GM23248 (cell line): ENCODE results near the gene P3H4. TPM values are rescaled to one million over a fixed set of nuclear protein-coding genes. Genes with fewer than 3 reads are reported as not detected.
A peak's percentile ranks its signal among the peaks of the same experiment; 100 is the strongest.

Experiments
- DNase-seq: peaks from one replicate; pipeline ENCODE4 v3.0.0-alpha.2; 2015
- H2AFZ ChIP-seq: fragments of 200-600 bp; sonication (generic); 2 replicates; pipeline ENCODE4 v1.6.1; 2016; ENCODE audit warnings: antibody characterized with exemption
- H3F3A ChIP-seq: fragments of 200-600 bp; sonication (generic); 2 replicates; pipeline ENCODE4 v1.6.1; 2016; ENCODE audit warnings: mild to moderate bottlenecking, antibody characterized with exemption, mixed run types; ENCODE audit not compliant: insufficient read depth
- H3K27ac ChIP-seq: fragments of 200-600 bp; sonication (generic); 2 replicates; pipeline ENCODE4 v1.5.1; 2016; ENCODE audit warnings: mild to moderate bottlenecking
- H3K27me3 ChIP-seq: fragments of 200-600 bp; sonication (generic); replicated peaks from 2 replicates; pipeline ENCODE4 v1.6.1; 2016; ENCODE audit warnings: mild to moderate bottlenecking; ENCODE audit not compliant: insufficient read depth
- H3K36me3 ChIP-seq: fragments of 200-600 bp; sonication (generic); 2 replicates; pipeline ENCODE4 v1.6.1; 2016; ENCODE audit warnings: low read depth, mild to moderate bottlenecking
- H3K4me1 ChIP-seq: fragments of 200-600 bp; sonication (generic); 2 replicates; pipeline ENCODE4 v1.6.1; 2016; ENCODE audit warnings: mild to moderate bottlenecking; ENCODE audit not compliant: insufficient read depth
- H3K4me2 ChIP-seq: fragments of 200-600 bp; sonication (generic); one replicate; pipeline ENCODE4 v1.6.1; 2016; ENCODE audit warnings: mild to moderate bottlenecking; ENCODE audit not compliant: unreplicated experiment
- H3K4me3 ChIP-seq: fragments of 200-600 bp; sonication (generic); 2 replicates; pipeline ENCODE4 v1.5.1; 2016; ENCODE audit warnings: mild to moderate bottlenecking
- H3K79me2 ChIP-seq: fragments of 200-600 bp; sonication (generic); 2 replicates; pipeline ENCODE4 v1.6.1; 2016; ENCODE audit warnings: mild to moderate bottlenecking; ENCODE audit not compliant: insufficient read depth
- H3K9ac ChIP-seq: fragments of 200-600 bp; sonication (generic); 2 replicates; pipeline ENCODE4 v1.6.1; 2016; ENCODE audit warnings: mild to moderate bottlenecking
- H3K9me2 ChIP-seq: fragments of 200-600 bp; sonication (generic); 2 replicates; pipeline ENCODE4 v1.6.1; 2016; ENCODE audit warnings: mixed run types, mild to moderate bottlenecking, moderate library complexity; ENCODE audit not compliant: insufficient read depth
- H3K9me3 ChIP-seq: fragments of 200-600 bp; sonication (generic); one replicate; pipeline ENCODE4 v1.6.1; 2017; ENCODE audit warnings: low read depth
- H4K20me1 ChIP-seq: fragments of 200-600 bp; sonication (generic); 2 replicates; pipeline ENCODE4 v1.6.0; 2016; ENCODE audit not compliant: insufficient read depth
- EZH2 ChIP-seq: fragments of 200-600 bp; sonication (generic); IDR thresholded peaks from 2 replicates; pipeline ENCODE4 v1.6.1; 2018; ENCODE audit warnings: antibody characterized with exemption, mild to moderate bottlenecking; ENCODE audit not compliant: insufficient read depth, poor library complexity, severe bottlenecking
- EZH2phosphoT487 ChIP-seq: fragments of 200-600 bp; sonication (generic); IDR thresholded peaks from 2 replicates; pipeline ENCODE4 v1.6.1; 2018; ENCODE audit warnings: antibody characterized with exemption, moderate library complexity, mild to moderate bottlenecking, low read depth; ENCODE audit not compliant: insufficient read depth
- WGBS, 2 experiments: methylation state at CpG; one replicate each; pipeline ENCODE4 v1.1.6; 2015 to 2017; ENCODE audit warnings: low lambda C conversion rate in 2 of 2, low coverage in 1 of 2; ENCODE audit errors: missing lambda C conversion rate in 2 of 2; 5-methylcytosine and 5-hydroxymethylcytosine counted together
- in situ Hi-C: fragments of 300-500 bp; cut with MboI; formaldehyde crosslinking; loops from 2 replicates; pipeline ENCODE4 v1.15.0; 2020
- polyA plus RNA-seq: library from polyadenylated mRNA; unstranded; fragments of >200 nt; fragmentation: Nextera tagmentation; extraction: Ambion mirVana; gene quantifications from 2 replicates; pipeline ENCODE4 v1.2.1, GENCODE V29; 2016
- total RNA-seq: library from RNA; depleted of rRNA; stranded (reverse); fragments of >200 nt; shearing (Covaris generic); gene quantifications from 2 replicates; pipeline ENCODE4 v1.2.3, GENCODE V29; 2014

The P3H4 gene
- total and polyA plus RNA-seq, 2 experiments from 2014 or later = 96.9 to 161 TPM

DNA sequence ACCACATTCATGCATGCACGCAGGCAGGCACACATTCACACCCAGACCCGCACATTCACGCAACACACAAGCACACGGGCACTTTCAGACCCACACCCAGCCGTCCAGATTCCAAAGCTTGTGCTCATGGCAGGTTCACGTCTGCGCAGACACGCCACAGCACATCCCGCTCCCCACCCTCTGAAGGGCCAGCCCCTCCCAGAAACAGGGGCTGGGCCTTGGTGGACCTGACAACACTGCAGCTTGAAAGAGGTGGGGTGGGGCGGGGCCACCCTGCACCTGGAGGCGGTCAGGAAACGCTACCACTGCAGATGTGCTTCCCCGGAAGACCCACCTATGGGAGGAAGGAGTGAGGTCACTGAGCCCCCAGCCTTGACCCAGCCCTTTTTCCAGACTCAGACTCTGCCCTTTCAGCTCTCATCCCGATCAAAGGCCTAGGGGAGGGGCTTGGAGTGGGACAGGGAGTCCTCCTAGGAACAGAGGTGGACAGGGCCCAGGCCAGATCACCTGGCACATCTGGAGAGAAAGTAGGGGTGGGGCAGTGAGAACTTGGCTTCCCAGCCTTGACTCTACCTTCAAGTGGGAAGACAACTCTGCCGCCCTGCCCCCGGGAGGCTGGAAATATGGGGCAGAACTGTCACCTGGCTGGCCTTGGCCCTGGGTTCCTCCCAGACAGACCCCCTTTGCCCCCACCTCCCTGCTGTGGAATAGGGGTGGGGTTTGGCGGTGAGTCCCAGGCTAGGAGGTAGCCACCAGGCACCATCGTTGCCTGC lies 11.0 kb downstream of the P3H4 start:
- no peak for TF ChIP-seq EZH2
- TF ChIP-seq EZH2phosphoT487 = no peak
- H3K27me3 ChIP-seq = no peaks in the 10 kb centered on the region
- H3K4me1 ChIP-seq = peaks cover 14% of the 10 kb centered on the region
- no peaks in the 10 kb centered on the region for H3K9me2 ChIP-seq
- no peaks in the 10 kb centered on the region for H3K9me3 ChIP-seq
- H3F3A ChIP-seq = no peaks in the 10 kb centered on the region
- H3K4me3 ChIP-seq = no peak overlapping the region
- H3K27ac ChIP-seq = no peak overlapping the region
- peak overlapping the region; percentile 77 for H3K4me2 ChIP-seq
- no peaks in the 10 kb centered on the region for H3K36me3 ChIP-seq
- DNase-seq = peak; percentile 70
- H3K79me2 ChIP-seq = no peaks in the 10 kb centered on the region
- no peaks in the 10 kb centered on the region for H4K20me1 ChIP-seq
- in situ Hi-C loops = no loop called here
- H3K9ac ChIP-seq = no peak overlapping the region
- H2AFZ ChIP-seq = peak overlapping the region; percentile 25; the same call in 1 of the 2 replicates
- WGBS, 2 experiments = 6 to 9% methylated on average over 18 of the region's 18 CpGs

DNA sequence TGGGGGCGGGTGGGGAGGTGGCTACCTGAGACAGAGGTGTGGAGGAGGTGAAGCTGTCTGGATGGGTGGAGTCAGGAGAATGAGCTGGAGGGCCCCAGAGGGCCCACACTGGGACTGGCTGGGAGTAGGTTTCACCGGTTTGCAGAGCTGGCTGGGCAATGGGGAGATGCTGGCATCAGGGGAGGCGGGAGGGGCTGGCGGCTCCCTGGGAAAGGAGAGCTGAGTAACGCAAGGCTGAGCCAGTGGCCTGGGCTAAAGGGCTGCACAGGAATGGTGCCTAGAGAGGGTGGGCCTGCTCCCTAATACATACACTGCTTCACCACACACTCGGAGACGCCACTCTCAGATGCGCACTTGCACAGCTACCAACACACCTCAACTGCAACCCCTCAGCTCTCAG lies 12.4 kb downstream of the P3H4 start:
- Histone ChIP-seq H3K9me3 (no peaks in the 10 kb centered on the region), H3K36me3 (no peaks in the 10 kb centered on the region), H3K9me2 (no peaks in the 10 kb centered on the region), H3K79me2 (no peaks in the 10 kb centered on the region), H3K27ac (no peak overlapping the region), H3K4me3 (no peak overlapping the region), H2AFZ (no peak overlapping the region), H3K9ac (no peak overlapping the region), H3K4me1 (peaks cover 14% of the 10 kb centered on the region), H3K4me2 (no peak overlapping the region), H4K20me1 (no peaks in the 10 kb centered on the region), H3K27me3 (no peaks in the 10 kb centered on the region), H3F3A (no peaks in the 10 kb centered on the region)
- in situ Hi-C loops = loop anchor here (5.0 kb wide), 1 partner anchor 57 kb away; no protein-coding TSS in a partner anchor
- 85 to 89% methylated on average over 7 to 8 of the region's 8 CpGs for WGBS, 2 experiments
- no peak for DNase-seq
- TF ChIP-seq EZH2 (no peak), EZH2phosphoT487 (no peak)

DNA sequence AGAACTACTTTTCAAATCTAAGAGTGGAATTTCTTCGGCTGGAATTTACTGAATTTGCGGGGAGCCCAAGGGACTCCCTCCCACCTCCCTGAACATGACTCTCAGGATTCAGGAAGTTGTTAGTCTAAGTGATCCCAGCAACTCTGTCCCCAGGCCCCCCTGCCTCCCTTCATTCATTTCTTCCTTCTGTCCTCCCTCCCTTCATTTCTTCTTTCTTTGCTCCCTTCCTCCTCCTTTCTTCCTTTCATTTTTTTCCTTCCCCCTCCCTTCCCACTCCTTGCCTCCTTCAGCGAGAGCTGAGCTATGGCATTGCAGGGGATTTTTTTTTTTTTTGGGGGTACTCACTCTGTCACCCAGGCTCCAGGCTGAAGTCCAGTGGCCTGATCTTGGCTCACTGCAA lies 14.4 kb downstream of the P3H4 start:
- WGBS, 2 experiments = 85 to 90% methylated on average over 3 of the region's 3 CpGs
- DNase-seq = no peak
- Histone ChIP-seq H3K4me3 (no peak overlapping the region), H2AFZ (no peak overlapping the region), H3K36me3 (no peaks in the 10 kb centered on the region), H3K9me3 (no peaks in the 10 kb centered on the region), H3K4me1 (peaks cover 24% of the 10 kb centered on the region), H4K20me1 (no peaks in the 10 kb centered on the region), H3K9me2 (no peaks in the 10 kb centered on the region), H3F3A (0 out of 2 replicates have a peak, but pooled peaks cover 2% of the 10 kb centered on the region), H3K27ac (no peak overlapping the region), H3K4me2 (no peak overlapping the region), H3K79me2 (no peaks in the 10 kb centered on the region), H3K9ac (no peak overlapping the region), H3K27me3 (no peaks in the 10 kb centered on the region)
- in situ Hi-C loops = loop anchor here (5.0 kb wide), 1 partner anchor 55 kb away; no protein-coding TSS in a partner anchor
- no peak for TF ChIP-seq EZH2
- no peak for TF ChIP-seq EZH2phosphoT487

DNA sequence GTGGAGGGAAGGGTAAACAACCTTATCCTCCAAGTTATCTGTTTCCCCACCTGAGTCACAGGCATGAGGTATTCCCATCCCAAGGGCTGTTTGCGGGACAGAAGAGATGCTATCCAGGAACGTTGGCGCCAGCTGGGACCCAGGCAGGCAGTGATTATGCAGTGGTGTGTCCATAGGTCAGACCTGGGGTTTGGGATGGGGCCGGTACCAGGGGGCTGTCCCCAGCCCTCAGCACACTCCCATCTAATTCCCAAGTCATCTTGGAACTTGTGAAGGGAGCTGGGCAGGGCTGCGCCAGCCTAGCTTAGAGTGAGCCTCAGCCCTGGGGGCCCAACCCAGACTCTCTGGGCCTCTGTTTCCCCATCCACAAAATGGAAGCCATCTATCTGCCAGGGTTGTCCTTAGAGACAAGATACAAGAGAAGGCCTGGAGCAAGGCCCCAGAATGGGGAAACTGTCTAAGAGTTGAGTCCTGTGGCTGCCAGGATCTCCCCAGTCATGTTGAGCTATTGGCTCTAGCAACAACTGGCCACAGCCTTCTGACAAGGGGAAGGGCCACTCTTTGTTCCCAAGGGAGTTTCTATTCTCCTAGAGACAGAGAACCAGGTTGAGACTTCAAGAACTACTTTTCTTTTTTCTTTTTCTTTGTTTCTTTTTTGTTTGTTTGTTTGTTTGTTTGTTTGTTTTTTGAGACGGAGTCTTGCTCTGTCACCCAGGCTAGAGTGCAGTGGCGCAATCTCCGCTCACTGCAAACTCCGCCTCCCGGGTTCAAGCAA lies 15.4 kb downstream of the P3H4 start:
- no peak for TF ChIP-seq EZH2phosphoT487
- TF ChIP-seq EZH2 = no peak
- no peak for DNase-seq
- no peaks in the 10 kb centered on the region for H3K27me3 ChIP-seq
- H3K9ac ChIP-seq = no peak overlapping the region
- 0 out of 2 replicates have a peak, but pooled peaks cover 4% of the 10 kb centered on the region for H3F3A ChIP-seq
- 93 to 96% methylated on average over 10 of the region's 10 CpGs for WGBS, 2 experiments
- in situ Hi-C loops = loop anchor here (5.0 kb wide), 1 partner anchor 54 kb away; no protein-coding TSS in a partner anchor
- no peak overlapping the region for H2AFZ ChIP-seq
- H3K27ac ChIP-seq = no peak overlapping the region
- no peak overlapping the region for H3K4me2 ChIP-seq
- H3K9me2 ChIP-seq = no peaks in the 10 kb centered on the region
- no peak overlapping the region for H3K4me3 ChIP-seq
- no peaks in the 10 kb centered on the region for H3K79me2 ChIP-seq
- H3K9me3 ChIP-seq = no peaks in the 10 kb centered on the region
- H4K20me1 ChIP-seq = no peaks in the 10 kb centered on the region
- peaks cover 25% of the 10 kb centered on the region for H3K4me1 ChIP-seq
- no peaks in the 10 kb centered on the region for H3K36me3 ChIP-seq
